T-cell (primary cell): ENCODE results near the gene SLC7A7. TPM values are rescaled to one million over a fixed set of nuclear protein-coding genes. Genes with fewer than 3 reads are reported as not detected.
"Not testable (repeated sequence)": the region's sequence is repeated elsewhere in the genome, so short reads cannot be mapped to it uniquely, and the experiment has no call there.

Source experiments
- ATAC-seq, 4 experiments: fragments of 200-7000 bp in 3 of 4; fragments of 150-1000 bp in 1 of 4; cut with Tn5 transposase; replicated peaks in 1 of 4; 1 replicate in 3 of 4; 2 replicates in 1 of 4; pipeline ENCODE4 v1.10.0; 2021; ENCODE audit warnings: moderate library complexity in 3 of 4, mild to moderate bottlenecking in 2 of 4, moderate number of reproducible peaks in 1 of 4
- CTCF ChIA-PET, 2 donors: fragments of 300-600 bp; sonication (Branson Sonifier 250); formaldehyde crosslinking; loops; one replicate each; lab custom pipeline; 2022; ENCODE audit warnings: antibody characterized with exemption in 2 of 2; lab: Charles Lee
- POLR2A ChIA-PET, 2 donors: fragments of 300-600 bp; sonication (Branson Sonifier 250); formaldehyde crosslinking; loops; one replicate each; lab custom pipeline; 2022; ENCODE audit warnings: antibody characterized with exemption in 2 of 2; lab: Charles Lee
- DNase-seq, 35 experiments: peaks; one replicate each; pipeline versions ENCODE4 v3.0.0 to v3.0.0-alpha.2; 2013 to 2023
- H3K27ac ChIP-seq: one replicate; pipeline ENCODE4 v1.5.1; 2013; ENCODE audit warnings: low read length
- H3K27me3 ChIP-seq, 2 experiments: replicated peaks in 1 of 2; 1 replicate in 1 of 2; 2 replicates in 1 of 2; pipeline versions ENCODE4 v1.6.1 to v1.7.0; 2013; ENCODE audit warnings: low read length in 1 of 2, mixed read lengths in 1 of 2; ENCODE audit not compliant: control insufficient read depth in 2 of 2, insufficient read depth in 2 of 2; ENCODE audit errors: extremely low read depth in 1 of 2
- H3K36me3 ChIP-seq, 2 donors: 1 replicate in 1 of 2; 2 replicates in 1 of 2; pipeline versions ENCODE4 v1.6.1 to v1.7.0; 2013; ENCODE audit warnings: low read length in 1 of 2; ENCODE audit not compliant: control insufficient read depth in 2 of 2, insufficient read depth in 1 of 2; ENCODE audit errors: extremely low read depth in 1 of 2
- H3K4me1 ChIP-seq, 2 experiments: 1 replicate in 1 of 2; 2 replicates in 1 of 2; pipeline versions ENCODE4 v1.6.1 to v1.7.0; 2013; ENCODE audit warnings: low read length in 2 of 2, mixed read lengths in 1 of 2; ENCODE audit not compliant: insufficient read depth in 2 of 2, control insufficient read depth in 1 of 2; ENCODE audit errors: extremely low read depth in 1 of 2
- H3K4me3 ChIP-seq, 2 donors: 1 replicate in 1 of 2; 2 replicates in 1 of 2; pipeline versions ENCODE4 v1.5.1 to v1.7.0; 2013; ENCODE audit warnings: mild to moderate bottlenecking in 2 of 2, low read length in 1 of 2, moderate library complexity in 1 of 2; ENCODE audit not compliant: control insufficient read depth in 1 of 2; ENCODE audit errors: extremely low read depth in 1 of 2
- H3K9me3 ChIP-seq: 2 replicates; pipeline ENCODE4 v1.7.0; 2013
- H3K27ac Mint-ChIP-seq, 2 donors: one replicate each; pipeline ENCODE4 v1.8.0; 2020 to 2021; ENCODE audit warnings: mild to moderate bottlenecking in 2 of 2, mixed read lengths in 2 of 2
- H3K27me3 Mint-ChIP-seq, 2 donors: one replicate each; pipeline ENCODE4 v1.8.0; 2021 to 2022; ENCODE audit warnings: mixed read lengths in 2 of 2
- H3K36me3 Mint-ChIP-seq: one replicate; pipeline ENCODE4 v1.8.0; 2021; ENCODE audit warnings: mixed read lengths
- H3K4me1 Mint-ChIP-seq, 3 donors: one replicate each; pipeline ENCODE4 v1.8.0; 2020 to 2022; ENCODE audit warnings: mixed read lengths in 3 of 3, mild to moderate bottlenecking in 1 of 3
- H3K4me3 Mint-ChIP-seq, 3 donors: one replicate each; pipeline ENCODE4 v1.8.0; 2020 to 2022; ENCODE audit warnings: mild to moderate bottlenecking in 3 of 3, mixed read lengths in 3 of 3, moderate library complexity in 3 of 3
- H3K9me3 Mint-ChIP-seq, 3 donors: one replicate each; pipeline ENCODE4 v1.8.0; 2020 to 2022; ENCODE audit warnings: mixed read lengths in 3 of 3
- WGBS: methylation state at CpG from one replicate; pipeline ENCODE4 v1.1.5; 2013; ENCODE audit warnings: missing lambda C conversion rate; ENCODE audit not compliant: insufficient coverage; 5-methylcytosine and 5-hydroxymethylcytosine counted together
- total RNA-seq, 35 experiments: library from RNA in 6 of 35; stranded (reverse) in 6 of 35; fragments of 120-200 nt in 1 of 35; gene quantifications; one replicate each; pipeline versions ENCODE4 v1.2.1 to v1.2.4 and lab custom pipeline; 2013 to 2026

SLC7A7 gene
- total RNA-seq, 5 donors from 2014 or later (not counting 1 experiment from before 2014, with no cell fraction given), result 0.75 to 1.8 (median 0.98) TPM; not detected in 1

GRCh38 chr14:22808388-22809209 lies 6.6 kb downstream of the SLC7A7 start:
- ChIA-PET POLR2A (interaction anchor here in 1 of 2 donors (0.7 kb wide), 1 partner anchor 58 kb away, joined by 3 read pairs; no protein-coding TSS in a partner anchor), CTCF (interaction anchor here in 1 of 2 donors (0.5 kb wide), 1 partner anchor 16 kb away, joined by 3 read pairs; no protein-coding TSS in a partner anchor)
- Histone ChIP-seq H3K27ac (no peak overlapping the region), H3K4me3 (no peak overlapping the region), H3K9me3 (no peaks in the 10 kb centered on the region), H3K4me1 (no peaks in the 10 kb centered on the region), H3K36me3 (no peaks in the 10 kb centered on the region), H3K27me3 (peaks cover 0 to 2% of the 10 kb centered on the region in 2 experiments)
- no peak overlapping the region for H3K27ac Mint-ChIP-seq
- WGBS, result 74% methylated on average over 3 of the region's 5 CpGs
- H3K9me3 Mint-ChIP-seq, result no peaks in the 10 kb centered on the region
- no peak overlapping the region for H3K4me3 Mint-ChIP-seq
- no peak for DNase-seq
- H3K4me1 Mint-ChIP-seq, result peaks cover 0 to 4% (median 0%) of the 10 kb centered on the region in 3 donors
- no peak for ATAC-seq
- no peaks in the 10 kb centered on the region for H3K36me3 Mint-ChIP-seq
- peaks cover 2 to 4% of the 10 kb centered on the region in 2 donors for H3K27me3 Mint-ChIP-seq

- peaks cover 0 to 4% (median 0%) of the 10 kb centered on the region in 3 donors for H3K4me1 Mint-ChIP-seq
- H3K9me3 Mint-ChIP-seq, result no peaks in the 10 kb centered on the region
- DNase-seq (no peak), ATAC-seq (no peak)
- Histone ChIP-seq H3K4me3 (no peak overlapping the region), H3K4me1 (no peaks in the 10 kb centered on the region), H3K9me3 (no peaks in the 10 kb centered on the region), H3K27me3 (peaks cover 0 to 2% of the 10 kb centered on the region in 2 experiments), H3K36me3 (no peaks in the 10 kb centered on the region), H3K27ac (no peak overlapping the region)
- H3K36me3 Mint-ChIP-seq, result no peaks in the 10 kb centered on the region
- H3K27ac Mint-ChIP-seq, result no peak overlapping the region
- H3K4me3 Mint-ChIP-seq, result no peak overlapping the region
- H3K27me3 Mint-ChIP-seq, result peaks cover 2 to 5% of the 10 kb centered on the region in 2 donors
- ChIA-PET CTCF (interaction anchor here in 1 of 2 donors (0.5 kb wide), 1 partner anchor 1528 kb away, joined by 4 read pairs; the partner anchor contains the start of gene RPGRIP1), POLR2A (no interaction called here)
- 75% methylated on average over 2 of the region's 13 CpGs for WGBS
These were observed 7.7 kb downstream of the SLC7A7 start for GRCh38 chr14:22807432-22808087.

- H3K4me3 ChIP-seq, H3K27ac Mint-ChIP-seq, DNase-seq, POLR2A ChIA-PET, H3K36me3 Mint-ChIP-seq, H3K27ac ChIP-seq, CTCF ChIA-PET, H3K9me3 ChIP-seq, H3K4me1 ChIP-seq, ATAC-seq, H3K4me3 Mint-ChIP-seq, H3K9me3 Mint-ChIP-seq, H3K36me3 ChIP-seq, H3K4me1 Mint-ChIP-seq: not testable (repeated sequence)
- WGBS, result 92% methylated on average over 2 of the region's 4 CpGs
- peaks cover 15% of the 10 kb centered on the region in 2 donors for H3K27me3 Mint-ChIP-seq
- peaks cover 0 to 17% of the 10 kb centered on the region in 2 experiments for H3K27me3 ChIP-seq
These were observed 10.0 kb downstream of the SLC7A7 start for GRCh38 chr14:22805235-22805634.

DNA sequence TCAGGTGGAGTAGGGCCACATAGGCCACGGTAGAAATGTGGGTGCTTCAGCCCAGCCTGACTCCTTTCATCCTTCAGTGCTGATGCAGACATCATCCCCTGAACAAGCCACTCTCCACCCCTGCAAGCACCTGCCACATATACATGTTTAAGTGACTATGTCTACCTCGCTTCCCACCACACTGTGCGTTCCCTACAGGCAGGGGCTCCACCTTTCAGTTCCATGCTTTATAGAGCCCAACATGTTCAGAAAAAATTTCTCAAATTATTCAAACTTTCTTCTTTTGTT lies 11.6 kb downstream of the SLC7A7 start:
- H3K9me3 ChIP-seq, result no peaks in the 10 kb centered on the region
- Mint-ChIP-seq H3K4me3 (no peak overlapping the region), H3K27me3 (peaks cover 26 to 27% of the 10 kb centered on the region in 2 donors), H3K9me3 (no peaks in the 10 kb centered on the region), H3K4me1 (no peaks in the 10 kb centered on the region), H3K27ac (no peak overlapping the region), H3K36me3 (no peaks in the 10 kb centered on the region)
- H3K4me1 ChIP-seq, result no peaks in the 10 kb centered on the region
- H3K27ac ChIP-seq, result no peak overlapping the region
- ChIA-PET POLR2A (no interaction called here), CTCF (no interaction called here)
- DNase-seq, result no peak
- ATAC-seq, result no peak
- H3K27me3 ChIP-seq, result peaks cover 0 to 17% of the 10 kb centered on the region in 2 experiments
- WGBS, result 77% methylated on average over 2 of the region's 3 CpGs
- no peaks in the 10 kb centered on the region for H3K36me3 ChIP-seq
- H3K4me3 ChIP-seq, result no peak overlapping the region

GRCh38 chr14:22802860-22803686 lies 12.2 kb downstream of the SLC7A7 start:
- WGBS, result 100% methylated on average over 4 of the region's 12 CpGs
- Mint-ChIP-seq H3K9me3 (no peaks in the 10 kb centered on the region), H3K4me1 (no peaks in the 10 kb centered on the region), H3K4me3 (no peak overlapping the region), H3K27ac (no peak overlapping the region), H3K27me3 (peaks cover 27 to 30% of the 10 kb centered on the region in 2 donors), H3K36me3 (no peaks in the 10 kb centered on the region)
- Histone ChIP-seq H3K27ac (no peak overlapping the region), H3K36me3 (no peaks in the 10 kb centered on the region), H3K9me3 (no peaks in the 10 kb centered on the region), H3K27me3 (peaks cover 0 to 17% of the 10 kb centered on the region in 2 experiments), H3K4me3 (no peak overlapping the region), H3K4me1 (no peaks in the 10 kb centered on the region)
- ChIA-PET CTCF (no interaction called here), POLR2A (no interaction called here)
- DNase-seq (no peak), ATAC-seq (no peak)

DNA sequence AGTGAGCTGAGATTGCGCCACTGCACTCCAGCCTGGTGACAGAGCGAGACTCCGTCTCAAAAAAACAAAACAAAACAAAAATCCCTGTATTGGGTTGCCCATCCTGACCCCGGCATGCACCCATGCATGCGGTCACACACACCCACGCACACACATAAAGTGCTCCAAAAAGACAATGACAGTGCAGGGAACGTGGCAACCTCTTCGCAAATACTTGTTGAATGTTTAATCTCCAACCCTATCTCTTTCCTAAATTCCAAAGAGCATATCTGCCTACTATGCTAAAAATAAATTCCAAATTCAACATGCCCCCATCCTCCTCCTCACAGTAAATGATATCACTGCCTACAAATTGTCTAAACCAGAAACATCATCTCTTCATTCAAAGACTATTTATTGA lies 13.5 kb downstream of the SLC7A7 start:
- Histone ChIP-seq H3K27me3 (peaks cover 0 to 17% of the 10 kb centered on the region in 2 experiments), H3K36me3 (no peaks in the 10 kb centered on the region), H3K27ac (no peak overlapping the region), H3K4me1 (no peaks in the 10 kb centered on the region), H3K9me3 (no peaks in the 10 kb centered on the region), H3K4me3 (no peak overlapping the region)
- Mint-ChIP-seq H3K27me3 (peaks cover 23 to 31% of the 10 kb centered on the region in 2 donors), H3K27ac (no peak overlapping the region), H3K36me3 (no peaks in the 10 kb centered on the region), H3K9me3 (no peaks in the 10 kb centered on the region), H3K4me3 (no peak overlapping the region), H3K4me1 (no peaks in the 10 kb centered on the region)
- 81% methylated on average over 5 of the region's 8 CpGs for WGBS
- ATAC-seq (no peak), DNase-seq (no peak)
- POLR2A ChIA-PET, result interaction anchor here in 1 of 2 donors (0.5 kb wide), 1 partner anchor 50 kb away, joined by 3 read pairs; no protein-coding TSS in a partner anchor
- CTCF ChIA-PET, result no interaction called here
